H1 (cell line): Measurements from ENCODE around the gene ASTN2. TPM values are rescaled to one million over a fixed set of nuclear protein-coding genes. Genes with fewer than 3 reads are reported as not detected.

Experiments
- CEBPB ChIP-seq: IDR thresholded peaks from 2 replicates; pipeline ENCODE4 v1.6.1; 2012; ENCODE audit warnings: low read depth, low read length
- USF2 ChIP-seq: IDR thresholded peaks from 2 replicates; pipeline ENCODE4 v1.6.1; 2011; ENCODE audit warnings: low read length, improper control_type of control experiment
- polyA plus RNA-seq, 7 experiments: library from polyadenylated mRNA; depleted of rRNA in 3 of 7; stranded (reverse) in 5 of 7; unstranded in 2 of 7; fragments of >200 nt in 5 of 7; fragments of 200-250 nt in 2 of 7; gene quantifications; 1 replicate in 5 of 7; 2 replicates in 1 of 7; 4 replicates in 1 of 7; pipeline versions ENCODE4 v1.2.1 to v1.2.3, GENCODE V29; 2011 to 2013; ENCODE audit warnings: missing spikeins in 2 of 7, mixed read lengths in 2 of 7
- total RNA-seq: library from RNA; stranded (reverse); fragmentation: NEBNext Ultra II Directional; extraction: Animal tissue kit (Norgen Biotek cat#: 25700); gene quantifications from 2 replicates; pipeline ENCODE4 v1.2.1, GENCODE V29; 2021
- TF ChIP-seq, protein P1 (sequence below): fragments of 300-600 bp; sonication (generic); IDR thresholded peaks from 2 replicates; pipeline ENCODE4 v1.7.1; 2012; ENCODE audit warnings: low read length, moderate library complexity, mild to moderate bottlenecking, inconsistent platforms; ENCODE audit not compliant: insufficient replicate concordance

ASTN2 gene
- total and polyA plus RNA-seq, 2 of the 8 experiments (the other 6 are each of a cell fraction or from before 2014, with no cell fraction given) = 8.2 to 13.7 TPM

DNA sequence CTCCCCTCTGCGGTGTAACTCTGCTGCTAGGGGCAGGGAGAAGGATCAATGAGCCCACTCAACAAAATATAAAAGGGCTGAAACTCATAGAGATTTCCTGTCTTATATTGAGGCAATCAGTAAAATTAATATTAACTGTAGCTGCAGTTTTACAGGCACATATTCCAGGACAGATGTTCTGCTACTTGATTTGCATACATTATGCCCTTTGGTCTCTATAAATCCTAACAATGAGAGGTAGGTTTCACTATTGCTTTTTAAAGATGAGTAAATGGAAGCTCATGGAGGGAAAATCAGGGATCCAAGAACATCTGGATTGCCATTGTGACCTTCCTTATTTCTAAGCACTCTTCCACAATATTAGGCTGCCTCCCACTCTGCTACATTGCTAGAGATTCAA is 751.3 kb downstream of the ASTN2 start (continued):
- TF ChIP-seq, protein P1, sequence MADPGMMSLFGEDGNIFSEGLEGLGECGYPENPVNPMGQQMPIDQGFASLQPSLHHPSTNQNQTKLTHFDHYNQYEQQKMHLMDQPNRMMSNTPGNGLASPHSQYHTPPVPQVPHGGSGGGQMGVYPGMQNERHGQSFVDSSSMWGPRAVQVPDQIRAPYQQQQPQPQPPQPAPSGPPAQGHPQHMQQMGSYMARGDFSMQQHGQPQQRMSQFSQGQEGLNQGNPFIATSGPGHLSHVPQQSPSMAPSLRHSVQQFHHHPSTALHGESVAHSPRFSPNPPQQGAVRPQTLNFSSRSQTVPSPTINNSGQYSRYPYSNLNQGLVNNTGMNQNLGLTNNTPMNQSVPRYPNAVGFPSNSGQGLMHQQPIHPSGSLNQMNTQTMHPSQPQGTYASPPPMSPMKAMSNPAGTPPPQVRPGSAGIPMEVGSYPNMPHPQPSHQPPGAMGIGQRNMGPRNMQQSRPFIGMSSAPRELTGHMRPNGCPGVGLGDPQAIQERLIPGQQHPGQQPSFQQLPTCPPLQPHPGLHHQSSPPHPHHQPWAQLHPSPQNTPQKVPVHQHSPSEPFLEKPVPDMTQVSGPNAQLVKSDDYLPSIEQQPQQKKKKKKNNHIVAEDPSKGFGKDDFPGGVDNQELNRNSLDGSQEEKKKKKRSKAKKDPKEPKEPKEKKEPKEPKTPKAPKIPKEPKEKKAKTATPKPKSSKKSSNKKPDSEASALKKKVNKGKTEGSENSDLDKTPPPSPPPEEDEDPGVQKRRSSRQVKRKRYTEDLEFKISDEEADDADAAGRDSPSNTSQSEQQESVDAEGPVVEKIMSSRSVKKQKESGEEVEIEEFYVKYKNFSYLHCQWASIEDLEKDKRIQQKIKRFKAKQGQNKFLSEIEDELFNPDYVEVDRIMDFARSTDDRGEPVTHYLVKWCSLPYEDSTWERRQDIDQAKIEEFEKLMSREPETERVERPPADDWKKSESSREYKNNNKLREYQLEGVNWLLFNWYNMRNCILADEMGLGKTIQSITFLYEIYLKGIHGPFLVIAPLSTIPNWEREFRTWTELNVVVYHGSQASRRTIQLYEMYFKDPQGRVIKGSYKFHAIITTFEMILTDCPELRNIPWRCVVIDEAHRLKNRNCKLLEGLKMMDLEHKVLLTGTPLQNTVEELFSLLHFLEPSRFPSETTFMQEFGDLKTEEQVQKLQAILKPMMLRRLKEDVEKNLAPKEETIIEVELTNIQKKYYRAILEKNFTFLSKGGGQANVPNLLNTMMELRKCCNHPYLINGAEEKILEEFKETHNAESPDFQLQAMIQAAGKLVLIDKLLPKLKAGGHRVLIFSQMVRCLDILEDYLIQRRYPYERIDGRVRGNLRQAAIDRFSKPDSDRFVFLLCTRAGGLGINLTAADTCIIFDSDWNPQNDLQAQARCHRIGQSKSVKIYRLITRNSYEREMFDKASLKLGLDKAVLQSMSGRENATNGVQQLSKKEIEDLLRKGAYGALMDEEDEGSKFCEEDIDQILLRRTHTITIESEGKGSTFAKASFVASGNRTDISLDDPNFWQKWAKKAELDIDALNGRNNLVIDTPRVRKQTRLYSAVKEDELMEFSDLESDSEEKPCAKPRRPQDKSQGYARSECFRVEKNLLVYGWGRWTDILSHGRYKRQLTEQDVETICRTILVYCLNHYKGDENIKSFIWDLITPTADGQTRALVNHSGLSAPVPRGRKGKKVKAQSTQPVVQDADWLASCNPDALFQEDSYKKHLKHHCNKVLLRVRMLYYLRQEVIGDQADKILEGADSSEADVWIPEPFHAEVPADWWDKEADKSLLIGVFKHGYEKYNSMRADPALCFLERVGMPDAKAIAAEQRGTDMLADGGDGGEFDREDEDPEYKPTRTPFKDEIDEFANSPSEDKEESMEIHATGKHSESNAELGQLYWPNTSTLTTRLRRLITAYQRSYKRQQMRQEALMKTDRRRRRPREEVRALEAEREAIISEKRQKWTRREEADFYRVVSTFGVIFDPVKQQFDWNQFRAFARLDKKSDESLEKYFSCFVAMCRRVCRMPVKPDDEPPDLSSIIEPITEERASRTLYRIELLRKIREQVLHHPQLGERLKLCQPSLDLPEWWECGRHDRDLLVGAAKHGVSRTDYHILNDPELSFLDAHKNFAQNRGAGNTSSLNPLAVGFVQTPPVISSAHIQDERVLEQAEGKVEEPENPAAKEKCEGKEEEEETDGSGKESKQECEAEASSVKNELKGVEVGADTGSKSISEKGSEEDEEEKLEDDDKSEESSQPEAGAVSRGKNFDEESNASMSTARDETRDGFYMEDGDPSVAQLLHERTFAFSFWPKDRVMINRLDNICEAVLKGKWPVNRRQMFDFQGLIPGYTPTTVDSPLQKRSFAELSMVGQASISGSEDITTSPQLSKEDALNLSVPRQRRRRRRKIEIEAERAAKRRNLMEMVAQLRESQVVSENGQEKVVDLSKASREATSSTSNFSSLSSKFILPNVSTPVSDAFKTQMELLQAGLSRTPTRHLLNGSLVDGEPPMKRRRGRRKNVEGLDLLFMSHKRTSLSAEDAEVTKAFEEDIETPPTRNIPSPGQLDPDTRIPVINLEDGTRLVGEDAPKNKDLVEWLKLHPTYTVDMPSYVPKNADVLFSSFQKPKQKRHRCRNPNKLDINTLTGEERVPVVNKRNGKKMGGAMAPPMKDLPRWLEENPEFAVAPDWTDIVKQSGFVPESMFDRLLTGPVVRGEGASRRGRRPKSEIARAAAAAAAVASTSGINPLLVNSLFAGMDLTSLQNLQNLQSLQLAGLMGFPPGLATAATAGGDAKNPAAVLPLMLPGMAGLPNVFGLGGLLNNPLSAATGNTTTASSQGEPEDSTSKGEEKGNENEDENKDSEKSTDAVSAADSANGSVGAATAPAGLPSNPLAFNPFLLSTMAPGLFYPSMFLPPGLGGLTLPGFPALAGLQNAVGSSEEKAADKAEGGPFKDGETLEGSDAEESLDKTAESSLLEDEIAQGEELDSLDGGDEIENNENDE = no peak
- TF ChIP-seq USF2 (no peak), CEBPB (no peak)
